HUDEP-2 (cell line): Measurements from ENCODE around the gene FOXO3.

Experiments used
- DNase-seq, 76 experiments: peaks; one replicate each; lab custom pipeline; 2025; ENCODE audit not compliant: unreplicated experiment in 76 of 76; lab: John Stamatoyannopoulos, UW

The FOXO3 gene

GRCh38 chr6:108622641-108623298 lies 62.1 kb downstream of the FOXO3 start:
- DNase-seq: peak in 23 of 76 experiments; percentile 17 to 54 (median 31)

GRCh38 chr6:108623995-108624394 lies 63.3 kb downstream of the FOXO3 start:
- no peak for DNase-seq

- DNase-seq: peak in 6 of 76 experiments; percentile 12 to 35 (median 18)
Observed at GRCh38 chr6:108625581-108625980, 64.9 kb downstream of the FOXO3 start.

- DNase-seq: no peak
Observed at GRCh38 chr6:108626777-108627176, 66.1 kb downstream of the FOXO3 start.

- DNase-seq: no peak
Observed at GRCh38 chr6:108627692-108628550, 67.2 kb downstream of the FOXO3 start.

- DNase-seq: no peak
Observed at GRCh38 chr6:108630050-108630714, 69.5 kb downstream of the FOXO3 start.

- DNase-seq: no peak
Observed at GRCh38 chr6:108632441-108632840, 71.7 kb downstream of the FOXO3 start.

GRCh38 chr6:108633436-108633835 lies 72.7 kb downstream of the FOXO3 start:
- DNase-seq: no peak

- no peak for DNase-seq
Observed at GRCh38 chr6:108635505-108636226, 74.9 kb downstream of the FOXO3 start.

GRCh38 chr6:108637963-108638362 lies 77.2 kb downstream of the FOXO3 start:
- DNase-seq: no peak

- no peak for DNase-seq
Observed at GRCh38 chr6:108638993-108639392, 78.3 kb downstream of the FOXO3 start.

- DNase-seq: no peak
Observed at GRCh38 chr6:108640104-108640503, 79.4 kb downstream of the FOXO3 start.

- no peak for DNase-seq
Observed at GRCh38 chr6:108643184-108643583, 82.5 kb downstream of the FOXO3 start.

GRCh38 chr6:108644252-108644651 lies 83.5 kb downstream of the FOXO3 start:
- no peak for DNase-seq

- no peak for DNase-seq
Observed at GRCh38 chr6:108648191-108648590, 87.5 kb downstream of the FOXO3 start.

- no peak for DNase-seq
Observed at GRCh38 chr6:108650325-108650724, 89.6 kb downstream of the FOXO3 start.

GRCh38 chr6:108650781-108651180 lies 90.1 kb downstream of the FOXO3 start:
- DNase-seq: no peak

GRCh38 chr6:108651340-108652227 lies 90.9 kb downstream of the FOXO3 start:
- DNase-seq: no peak

- DNase-seq: no peak
Observed at GRCh38 chr6:108652375-108652774, 91.7 kb downstream of the FOXO3 start.

GRCh38 chr6:108653949-108654348 lies 93.2 kb downstream of the FOXO3 start:
- no peak for DNase-seq
